ENCODE results near the gene PCNX1. TPM values are rescaled to one million over a fixed set of nuclear protein-coding genes. Genes with fewer than 3 reads are reported as not detected.

Gene PCNX1
- total RNA-seq, 1 experiment from 2014 or later, result 23.3 TPM

DNA sequence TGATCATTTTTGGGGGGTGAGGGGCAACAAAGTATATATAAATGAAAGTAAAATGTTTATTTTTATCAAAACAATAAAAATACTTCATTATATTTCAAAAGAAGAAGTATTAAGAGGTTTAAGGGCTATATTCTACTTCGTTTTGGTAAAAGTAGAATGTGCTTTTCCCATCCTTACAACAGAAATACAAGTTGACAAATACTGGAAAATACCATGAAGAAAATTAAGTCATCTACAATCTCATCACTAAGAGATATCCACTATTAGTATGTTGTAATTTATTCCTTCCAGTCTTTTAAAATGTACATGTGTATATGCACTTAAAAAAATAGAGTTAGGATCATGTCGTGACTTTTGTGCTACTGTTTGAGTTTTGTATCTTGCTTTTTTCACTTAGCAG is 92.8 kb downstream of the PCNX1 start:
- Histone ChIP-seq H3K27ac (ENCODE audit: low read length) (no peak overlapping the region), H3K79me2 (ENCODE audit: low read length) (no peaks in the 10 kb centered on the region), H3K4me3 (ENCODE audit: low read length) (no peak overlapping the region), H2AFZ (ENCODE audit: low read length) (no peak overlapping the region), H4K20me1 (ENCODE audit: low read length) (no peaks in the 10 kb centered on the region), H3K36me3 (ENCODE audit: low read depth, low read length) (no peaks in the 10 kb centered on the region), H3K4me2 (ENCODE audit: low read length) (no peak overlapping the region), H3K27me3 (ENCODE audit: low read length) (no peaks in the 10 kb centered on the region), H3K4me1 (ENCODE audit: insufficient read depth, low read length) (peaks cover 14% of the 10 kb centered on the region), H3F3A (ENCODE audit: low read length, unreplicated experiment) (no peaks in the 10 kb centered on the region), H3K9me2 (replicated peaks; ENCODE audit: low read length) (no peaks in the 10 kb centered on the region), H3K9ac (ENCODE audit: low read length) (no peak overlapping the region), H3K9me3 (ENCODE audit: low read length) (no peaks in the 10 kb centered on the region)
- intact Hi-C loops (cut with micrococcal nuclease), result no loop called here
- no TSS peak for BruUV-seq (replicated peaks)
- ATAC-seq (no peak), DNase-seq (no peak)
- ChIA-PET POLR2A (ENCODE audit: unreplicated experiment) (no interaction called here), CTCF (no interaction called here)
- TF ChIP-seq EZH2phosphoT487 (IDR thresholded peaks at IDR 0.05; ENCODE audit: borderline replicate concordance, low read length) (no peak), EZH2 (IDR thresholded peaks at IDR 0.05; ENCODE audit: low read length, unreplicated experiment) (no peak)
- TF ChIP-seq, protein P1, sequence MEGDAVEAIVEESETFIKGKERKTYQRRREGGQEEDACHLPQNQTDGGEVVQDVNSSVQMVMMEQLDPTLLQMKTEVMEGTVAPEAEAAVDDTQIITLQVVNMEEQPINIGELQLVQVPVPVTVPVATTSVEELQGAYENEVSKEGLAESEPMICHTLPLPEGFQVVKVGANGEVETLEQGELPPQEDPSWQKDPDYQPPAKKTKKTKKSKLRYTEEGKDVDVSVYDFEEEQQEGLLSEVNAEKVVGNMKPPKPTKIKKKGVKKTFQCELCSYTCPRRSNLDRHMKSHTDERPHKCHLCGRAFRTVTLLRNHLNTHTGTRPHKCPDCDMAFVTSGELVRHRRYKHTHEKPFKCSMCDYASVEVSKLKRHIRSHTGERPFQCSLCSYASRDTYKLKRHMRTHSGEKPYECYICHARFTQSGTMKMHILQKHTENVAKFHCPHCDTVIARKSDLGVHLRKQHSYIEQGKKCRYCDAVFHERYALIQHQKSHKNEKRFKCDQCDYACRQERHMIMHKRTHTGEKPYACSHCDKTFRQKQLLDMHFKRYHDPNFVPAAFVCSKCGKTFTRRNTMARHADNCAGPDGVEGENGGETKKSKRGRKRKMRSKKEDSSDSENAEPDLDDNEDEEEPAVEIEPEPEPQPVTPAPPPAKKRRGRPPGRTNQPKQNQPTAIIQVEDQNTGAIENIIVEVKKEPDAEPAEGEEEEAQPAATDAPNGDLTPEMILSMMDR (conservative IDR thresholded peaks at IDR 0.05; ENCODE audit: low read depth, low read length), result no peak

GRCh38 chr14:71001742-71002141 is 94.5 kb downstream of the PCNX1 start:
- Histone ChIP-seq H3K9ac (ENCODE audit: low read length) (no peak overlapping the region), H3K4me3 (ENCODE audit: low read length) (no peak overlapping the region), H3K4me1 (ENCODE audit: insufficient read depth, low read length) (peaks cover 31% of the 10 kb centered on the region), H3K4me2 (ENCODE audit: low read length) (no peak overlapping the region), H3K79me2 (ENCODE audit: low read length) (no peaks in the 10 kb centered on the region), H3K27me3 (ENCODE audit: low read length) (no peaks in the 10 kb centered on the region), H3K9me2 (replicated peaks; ENCODE audit: low read length) (no peaks in the 10 kb centered on the region), H3K36me3 (ENCODE audit: low read depth, low read length) (no peaks in the 10 kb centered on the region), H3F3A (ENCODE audit: low read length, unreplicated experiment) (no peaks in the 10 kb centered on the region), H2AFZ (ENCODE audit: low read length) (no peak overlapping the region), H3K9me3 (ENCODE audit: low read length) (no peaks in the 10 kb centered on the region), H3K27ac (ENCODE audit: low read length) (no peak overlapping the region), H4K20me1 (ENCODE audit: low read length) (no peaks in the 10 kb centered on the region)
- ATAC-seq, result no peak
- POLR2A ChIA-PET (ENCODE audit: unreplicated experiment), result no interaction called here
- CTCF ChIA-PET, result no interaction called here
- TF ChIP-seq EZH2phosphoT487 (IDR thresholded peaks at IDR 0.05; ENCODE audit: borderline replicate concordance, low read length), result no peak
- TF ChIP-seq, protein P1 (conservative IDR thresholded peaks at IDR 0.05; ENCODE audit: low read depth, low read length), result no peak
- TF ChIP-seq EZH2 (IDR thresholded peaks at IDR 0.05; ENCODE audit: low read length, unreplicated experiment), result no peak
- no peak for DNase-seq
- intact Hi-C loops (cut with micrococcal nuclease), result no loop called here
- BruUV-seq (replicated peaks), result no TSS peak

GRCh38 chr14:71003156-71003555 is 95.9 kb downstream of the PCNX1 start:
- ChIA-PET POLR2A (ENCODE audit: unreplicated experiment) (no interaction called here), CTCF (no interaction called here)
- Histone ChIP-seq H3F3A (ENCODE audit: low read length, unreplicated experiment) (no peaks in the 10 kb centered on the region), H3K4me3 (ENCODE audit: low read length) (no peak overlapping the region), H3K4me2 (ENCODE audit: low read length) (no peak overlapping the region), H3K36me3 (ENCODE audit: low read depth, low read length) (no peaks in the 10 kb centered on the region), H3K9me2 (replicated peaks; ENCODE audit: low read length) (no peaks in the 10 kb centered on the region), H3K27me3 (ENCODE audit: low read length) (no peaks in the 10 kb centered on the region), H3K79me2 (ENCODE audit: low read length) (no peaks in the 10 kb centered on the region), H2AFZ (ENCODE audit: low read length) (no peak overlapping the region), H4K20me1 (ENCODE audit: low read length) (no peaks in the 10 kb centered on the region), H3K9me3 (ENCODE audit: low read length) (no peaks in the 10 kb centered on the region), H3K27ac (ENCODE audit: low read length) (no peak overlapping the region), H3K4me1 (ENCODE audit: insufficient read depth, low read length) (peaks cover 42% of the 10 kb centered on the region), H3K9ac (ENCODE audit: low read length) (no peak overlapping the region)
- ATAC-seq, result no peak
- intact Hi-C loops (cut with micrococcal nuclease), result no loop called here
- TF ChIP-seq EZH2phosphoT487 (IDR thresholded peaks at IDR 0.05; ENCODE audit: borderline replicate concordance, low read length) (no peak), EZH2 (IDR thresholded peaks at IDR 0.05; ENCODE audit: low read length, unreplicated experiment) (no peak)
- TF ChIP-seq, protein P1 (conservative IDR thresholded peaks at IDR 0.05; ENCODE audit: low read depth, low read length), result no peak
- no TSS peak for BruUV-seq (replicated peaks)
- no peak for DNase-seq
